HEK293 (cell line): ENCODE results near the gene MFGE8.

ENCODE experiments used
- CTCF ChIA-PET: fragments of 350-600 bp; formaldehyde crosslinking; extraction: SDS; loops from one replicate; lab custom pipeline; 2021; ENCODE audit warnings: antibody characterized with exemption; lab: Yijun Ruan, JAX
- POLR2A ChIA-PET: fragments of 300-600 bp; formaldehyde crosslinking; extraction: SDS; loops from one replicate; lab custom pipeline; 2020; ENCODE audit warnings: antibody characterized with exemption, inconsistent platforms; lab: Yijun Ruan, JAX
- H3K27ac ChIP-seq: fragments of 200-500 bp; sonication (Bioruptor generic); 2 replicates; pipeline ENCODE4 v1.5.1; 2014; ENCODE audit warnings: low read depth, low read length, control low read depth, inconsistent platforms; ENCODE audit errors: extremely low read depth
- H3K36me3 ChIP-seq, 2 experiments: fragments of 200-500 bp in 1 of 2; sonication (Bioruptor generic) in 1 of 2; 1 replicate in 1 of 2; 2 replicates in 1 of 2; pipeline ENCODE4 v1.5.1; 2014 to 2017; ENCODE audit warnings: inconsistent platforms in 2 of 2, low read length in 2 of 2; ENCODE audit not compliant: control insufficient read depth in 2 of 2, insufficient read depth in 1 of 2
- H3K4me1 ChIP-seq: fragments of 200-500 bp; sonication (Bioruptor generic); 2 replicates; pipeline ENCODE4 v1.5.1; 2014; ENCODE audit warnings: mild to moderate bottlenecking, low read length, inconsistent platforms; ENCODE audit not compliant: control insufficient read depth, insufficient read depth
- H3K4me3 ChIP-seq: 2 replicates; pipeline ENCODE4 v1.5.1; 2011; ENCODE audit warnings: low read depth, mild to moderate bottlenecking, control low read depth, low read length, moderate library complexity
- H3K9me3 ChIP-seq: fragments of 200-500 bp; sonication (Bioruptor generic); 2 replicates; pipeline ENCODE4 v1.5.1; 2014; ENCODE audit warnings: low read depth, low read length, inconsistent platforms; ENCODE audit not compliant: control insufficient read depth, insufficient read depth
- OVOL3 ChIP-seq: fragments of 450-650 bp; formaldehyde crosslinking; IDR thresholded peaks from 2 replicates; pipeline ENCODE4 v1.5.1; 2016; ENCODE audit warnings: missing biosample characterization, missing genetic modification characterization
- ZBTB17 ChIP-seq: fragments of 450-650 bp; formaldehyde crosslinking; IDR thresholded peaks from 2 replicates; pipeline ENCODE4 v1.5.1; 2016; ENCODE audit warnings: missing biosample characterization, missing genetic modification characterization
- ZBTB7A ChIP-seq: fragments of 450-650 bp; formaldehyde crosslinking; IDR thresholded peaks from 2 replicates; pipeline ENCODE4 v1.5.1; 2016; ENCODE audit warnings: low read depth, missing biosample characterization, missing genetic modification characterization
- ZFP3 ChIP-seq: fragments of 450-650 bp; formaldehyde crosslinking; IDR thresholded peaks from 2 replicates; pipeline ENCODE4 v1.5.1; 2016; ENCODE audit warnings: low read depth, missing biosample characterization, missing genetic modification characterization
- ZIC2 ChIP-seq: fragments of 450-650 bp; formaldehyde crosslinking; IDR thresholded peaks from 2 replicates; pipeline ENCODE4 v1.5.1; 2016; ENCODE audit warnings: missing biosample characterization, missing genetic modification characterization
- ZNF19 ChIP-seq: fragments of 450-650 bp; formaldehyde crosslinking; IDR thresholded peaks from 2 replicates; pipeline ENCODE4; 2016; ENCODE audit warnings: missing biosample characterization, missing genetic modification characterization, low read depth
- ZNF223 ChIP-seq: fragments of 450-650 bp; formaldehyde crosslinking; IDR thresholded peaks from 2 replicates; pipeline ENCODE4 v1.5.1; 2016; ENCODE audit warnings: missing biosample characterization, missing genetic modification characterization
- ZNF248 ChIP-seq: fragments of 450-650 bp; formaldehyde crosslinking; IDR thresholded peaks from 2 replicates; pipeline ENCODE4 v1.5.1; 2017; ENCODE audit warnings: missing biosample characterization, missing genetic modification characterization
- ZNF311 ChIP-seq: fragments of 450-650 bp; formaldehyde crosslinking; IDR thresholded peaks from 2 replicates; pipeline ENCODE4 v1.5.1; 2017; ENCODE audit warnings: missing biosample characterization, missing genetic modification characterization, borderline replicate concordance
- ZNF335 ChIP-seq: fragments of 450-650 bp; formaldehyde crosslinking; conservative IDR thresholded peaks from 2 replicates; pipeline ENCODE4 v1.5.1; 2016; ENCODE audit warnings: missing biosample characterization, missing genetic modification characterization
- ZNF341 ChIP-seq: fragments of 450-650 bp; formaldehyde crosslinking; IDR thresholded peaks from 2 replicates; pipeline ENCODE4; 2016; ENCODE audit warnings: low read depth, missing biosample characterization, missing genetic modification characterization
- ZNF48 ChIP-seq: fragments of 450-650 bp; formaldehyde crosslinking; IDR thresholded peaks from 2 replicates; pipeline ENCODE4 v1.5.1; 2016; ENCODE audit warnings: missing biosample characterization, missing genetic modification characterization
- ZNF501 ChIP-seq: fragments of 450-650 bp; formaldehyde crosslinking; IDR thresholded peaks from 2 replicates; pipeline ENCODE4 v1.5.1; 2016; ENCODE audit warnings: missing biosample characterization, missing genetic modification characterization
- ZNF558 ChIP-seq: fragments of 450-650 bp; formaldehyde crosslinking; IDR thresholded peaks from 2 replicates; pipeline ENCODE4 v1.5.1; 2016; ENCODE audit warnings: missing biosample characterization, missing genetic modification characterization
- ZNF585B ChIP-seq: fragments of 450-650 bp; formaldehyde crosslinking; IDR thresholded peaks from 2 replicates; pipeline ENCODE4 v1.5.1; 2016; ENCODE audit warnings: missing biosample characterization, missing genetic modification characterization
- ZNF621 ChIP-seq: fragments of 450-650 bp; formaldehyde crosslinking; IDR thresholded peaks from 2 replicates; pipeline ENCODE4 v1.5.1; 2017; ENCODE audit warnings: missing biosample characterization, missing genetic modification characterization
- ZNF626 ChIP-seq: fragments of 450-650 bp; sonication (Bioruptor Pico); formaldehyde crosslinking; IDR thresholded peaks from 2 replicates; pipeline ENCODE4 v1.5.1; 2018; ENCODE audit warnings: missing biosample characterization, missing genetic modification characterization, inconsistent platforms
- TF ChIP-seq, protein P1 (sequence below): fragments of 450-650 bp; formaldehyde crosslinking; optimal IDR thresholded peaks from 2 replicates; pipeline ENCODE3; 2016; ENCODE audit warnings: missing biosample characterization, mild to moderate bottlenecking, missing genetic modification characterization
- TF ChIP-seq, protein P2 (sequence below): fragments of 450-650 bp; formaldehyde crosslinking; IDR thresholded peaks from 2 replicates; pipeline ENCODE4 v1.5.1; 2016; ENCODE audit warnings: missing biosample characterization, missing genetic modification characterization
- TF ChIP-seq, protein P3 (sequence below): fragments of 450-650 bp; formaldehyde crosslinking; IDR thresholded peaks from 2 replicates; pipeline ENCODE4 v1.5.1; 2016; ENCODE audit warnings: missing biosample characterization, missing genetic modification characterization, low read depth
- TF ChIP-seq, protein P4 (sequence below): fragments of 450-650 bp; formaldehyde crosslinking; IDR thresholded peaks from 2 replicates; pipeline ENCODE4 v1.5.1; 2016; ENCODE audit warnings: missing biosample characterization, missing genetic modification characterization, borderline replicate concordance
- TF ChIP-seq, protein P5 (sequence below): fragments of 450-650 bp; formaldehyde crosslinking; IDR thresholded peaks from 2 replicates; pipeline ENCODE4 v1.5.1; 2016; ENCODE audit warnings: missing biosample characterization, missing genetic modification characterization
- TF ChIP-seq, protein P6 (sequence below): fragments of 450-650 bp; formaldehyde crosslinking; IDR thresholded peaks from 2 replicates; pipeline ENCODE4 v1.5.1; 2016; ENCODE audit warnings: missing biosample characterization, missing genetic modification characterization

The MFGE8 gene

DNA sequence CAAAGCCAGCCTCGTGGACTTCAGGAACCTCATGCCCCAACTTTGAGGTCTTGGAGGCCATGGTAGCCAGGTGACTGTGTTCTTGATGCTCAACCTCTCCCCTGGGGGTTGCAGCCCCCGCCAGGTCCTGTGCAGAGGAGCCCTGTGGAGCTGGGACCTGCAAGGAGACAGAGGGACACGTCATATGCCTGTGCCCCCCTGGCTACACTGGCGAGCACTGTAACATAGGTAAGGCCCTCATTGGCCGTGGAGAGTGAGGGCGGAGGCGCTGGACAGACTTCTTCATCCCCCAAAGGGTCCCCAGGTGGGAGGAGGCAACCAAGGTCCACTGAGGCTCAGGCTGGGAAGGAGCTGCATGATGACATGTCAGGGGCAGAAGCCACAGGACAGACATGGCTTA is 53.0 kb downstream of the MFGE8 start:
- no peak for TF ChIP-seq ZFP3 (tag by site-specific recombination)
- no peak for TF ChIP-seq ZNF341 (tag by site-specific recombination)
- TF ChIP-seq ZNF248 (tag by site-specific recombination): no peak
- TF ChIP-seq, protein P1, sequence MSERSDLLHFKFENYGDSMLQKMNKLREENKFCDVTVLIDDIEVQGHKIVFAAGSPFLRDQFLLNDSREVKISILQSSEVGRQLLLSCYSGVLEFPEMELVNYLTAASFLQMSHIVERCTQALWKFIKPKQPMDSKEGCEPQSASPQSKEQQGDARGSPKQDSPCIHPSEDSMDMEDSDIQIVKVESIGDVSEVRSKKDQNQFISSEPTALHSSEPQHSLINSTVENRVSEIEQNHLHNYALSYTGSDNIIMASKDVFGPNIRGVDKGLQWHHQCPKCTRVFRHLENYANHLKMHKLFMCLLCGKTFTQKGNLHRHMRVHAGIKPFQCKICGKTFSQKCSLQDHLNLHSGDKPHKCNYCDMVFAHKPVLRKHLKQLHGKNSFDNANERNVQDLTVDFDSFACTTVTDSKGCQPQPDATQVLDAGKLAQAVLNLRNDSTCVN (tag by site-specific recombination): no peak
- TF ChIP-seq ZNF223: no peak
- no peak for TF ChIP-seq ZNF501
- TF ChIP-seq, protein P2, sequence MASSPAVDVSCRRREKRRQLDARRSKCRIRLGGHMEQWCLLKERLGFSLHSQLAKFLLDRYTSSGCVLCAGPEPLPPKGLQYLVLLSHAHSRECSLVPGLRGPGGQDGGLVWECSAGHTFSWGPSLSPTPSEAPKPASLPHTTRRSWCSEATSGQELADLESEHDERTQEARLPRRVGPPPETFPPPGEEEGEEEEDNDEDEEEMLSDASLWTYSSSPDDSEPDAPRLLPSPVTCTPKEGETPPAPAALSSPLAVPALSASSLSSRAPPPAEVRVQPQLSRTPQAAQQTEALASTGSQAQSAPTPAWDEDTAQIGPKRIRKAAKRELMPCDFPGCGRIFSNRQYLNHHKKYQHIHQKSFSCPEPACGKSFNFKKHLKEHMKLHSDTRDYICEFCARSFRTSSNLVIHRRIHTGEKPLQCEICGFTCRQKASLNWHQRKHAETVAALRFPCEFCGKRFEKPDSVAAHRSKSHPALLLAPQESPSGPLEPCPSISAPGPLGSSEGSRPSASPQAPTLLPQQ (tag by site-specific recombination): no peak
- TF ChIP-seq ZBTB17 (tag by site-specific recombination): no peak
- TF ChIP-seq ZIC2: no peak
- no peaks in the 10 kb centered on the region for H3K9me3 ChIP-seq
- H3K36me3 ChIP-seq: no peaks in the 10 kb centered on the region
- POLR2A ChIA-PET: no interaction called here
- no peaks in the 10 kb centered on the region for H3K4me1 ChIP-seq
- CTCF ChIA-PET: interaction anchor here (0.9 to 3.7 kb wide), 3 partner anchors 18 to 318 kb away, joined by 3 to 30 read pairs (median 3); no protein-coding TSS in a partner anchor
- no peak overlapping the region for H3K27ac ChIP-seq
- no peak overlapping the region for H3K4me3 ChIP-seq

DNA sequence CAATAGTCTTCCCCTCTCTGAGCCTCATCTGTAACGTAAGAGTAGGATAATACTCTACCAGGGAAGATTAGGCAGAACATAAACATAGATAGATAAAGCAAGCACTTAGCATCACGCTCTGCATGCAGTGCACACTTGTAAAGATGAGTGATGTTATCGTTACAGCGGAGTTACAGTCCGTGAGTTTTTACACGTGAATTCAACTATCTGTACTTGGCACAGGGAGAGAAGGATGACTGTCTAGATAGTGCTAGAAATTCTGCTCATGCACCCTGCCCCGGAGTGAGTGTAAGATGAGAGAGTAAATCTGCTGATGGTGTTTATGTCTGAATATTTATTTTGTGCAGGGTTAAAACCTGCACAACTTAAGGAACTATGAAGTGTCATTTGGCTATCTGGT is 53.6 kb downstream of the MFGE8 start:
- TF ChIP-seq ZNF335 (tag by site-specific recombination) (no peak), ZBTB7A (tag by site-specific recombination) (no peak), OVOL3 (tag by site-specific recombination) (no peak), ZNF311 (tag by site-specific recombination) (no peak), ZNF19 (tag by site-specific recombination) (no peak), ZNF558 (tag by site-specific recombination) (no peak), ZNF48 (no peak), ZNF585B (tag by site-specific recombination) (no peak), ZNF626 (tag by site-specific recombination) (no peak), ZNF621 (no peak)
- TF ChIP-seq, protein P3, sequence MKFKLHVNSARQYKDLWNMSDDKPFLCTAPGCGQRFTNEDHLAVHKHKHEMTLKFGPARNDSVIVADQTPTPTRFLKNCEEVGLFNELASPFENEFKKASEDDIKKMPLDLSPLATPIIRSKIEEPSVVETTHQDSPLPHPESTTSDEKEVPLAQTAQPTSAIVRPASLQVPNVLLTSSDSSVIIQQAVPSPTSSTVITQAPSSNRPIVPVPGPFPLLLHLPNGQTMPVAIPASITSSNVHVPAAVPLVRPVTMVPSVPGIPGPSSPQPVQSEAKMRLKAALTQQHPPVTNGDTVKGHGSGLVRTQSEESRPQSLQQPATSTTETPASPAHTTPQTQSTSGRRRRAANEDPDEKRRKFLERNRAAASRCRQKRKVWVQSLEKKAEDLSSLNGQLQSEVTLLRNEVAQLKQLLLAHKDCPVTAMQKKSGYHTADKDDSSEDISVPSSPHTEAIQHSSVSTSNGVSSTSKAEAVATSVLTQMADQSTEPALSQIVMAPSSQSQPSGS (tag by site-specific recombination): no peak
- TF ChIP-seq, protein P4, sequence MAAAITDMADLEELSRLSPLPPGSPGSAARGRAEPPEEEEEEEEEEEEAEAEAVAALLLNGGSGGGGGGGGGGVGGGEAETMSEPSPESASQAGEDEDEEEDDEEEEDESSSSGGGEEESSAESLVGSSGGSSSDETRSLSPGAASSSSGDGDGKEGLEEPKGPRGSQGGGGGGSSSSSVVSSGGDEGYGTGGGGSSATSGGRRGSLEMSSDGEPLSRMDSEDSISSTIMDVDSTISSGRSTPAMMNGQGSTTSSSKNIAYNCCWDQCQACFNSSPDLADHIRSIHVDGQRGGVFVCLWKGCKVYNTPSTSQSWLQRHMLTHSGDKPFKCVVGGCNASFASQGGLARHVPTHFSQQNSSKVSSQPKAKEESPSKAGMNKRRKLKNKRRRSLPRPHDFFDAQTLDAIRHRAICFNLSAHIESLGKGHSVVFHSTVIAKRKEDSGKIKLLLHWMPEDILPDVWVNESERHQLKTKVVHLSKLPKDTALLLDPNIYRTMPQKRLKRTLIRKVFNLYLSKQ (tag by site-specific recombination): no peak
- TF ChIP-seq, protein P5, sequence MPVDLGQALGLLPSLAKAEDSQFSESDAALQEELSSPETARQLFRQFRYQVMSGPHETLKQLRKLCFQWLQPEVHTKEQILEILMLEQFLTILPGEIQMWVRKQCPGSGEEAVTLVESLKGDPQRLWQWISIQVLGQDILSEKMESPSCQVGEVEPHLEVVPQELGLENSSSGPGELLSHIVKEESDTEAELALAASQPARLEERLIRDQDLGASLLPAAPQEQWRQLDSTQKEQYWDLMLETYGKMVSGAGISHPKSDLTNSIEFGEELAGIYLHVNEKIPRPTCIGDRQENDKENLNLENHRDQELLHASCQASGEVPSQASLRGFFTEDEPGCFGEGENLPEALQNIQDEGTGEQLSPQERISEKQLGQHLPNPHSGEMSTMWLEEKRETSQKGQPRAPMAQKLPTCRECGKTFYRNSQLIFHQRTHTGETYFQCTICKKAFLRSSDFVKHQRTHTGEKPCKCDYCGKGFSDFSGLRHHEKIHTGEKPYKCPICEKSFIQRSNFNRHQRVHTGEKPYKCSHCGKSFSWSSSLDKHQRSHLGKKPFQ (tag by site-specific recombination): no peak
- TF ChIP-seq, protein P6, sequence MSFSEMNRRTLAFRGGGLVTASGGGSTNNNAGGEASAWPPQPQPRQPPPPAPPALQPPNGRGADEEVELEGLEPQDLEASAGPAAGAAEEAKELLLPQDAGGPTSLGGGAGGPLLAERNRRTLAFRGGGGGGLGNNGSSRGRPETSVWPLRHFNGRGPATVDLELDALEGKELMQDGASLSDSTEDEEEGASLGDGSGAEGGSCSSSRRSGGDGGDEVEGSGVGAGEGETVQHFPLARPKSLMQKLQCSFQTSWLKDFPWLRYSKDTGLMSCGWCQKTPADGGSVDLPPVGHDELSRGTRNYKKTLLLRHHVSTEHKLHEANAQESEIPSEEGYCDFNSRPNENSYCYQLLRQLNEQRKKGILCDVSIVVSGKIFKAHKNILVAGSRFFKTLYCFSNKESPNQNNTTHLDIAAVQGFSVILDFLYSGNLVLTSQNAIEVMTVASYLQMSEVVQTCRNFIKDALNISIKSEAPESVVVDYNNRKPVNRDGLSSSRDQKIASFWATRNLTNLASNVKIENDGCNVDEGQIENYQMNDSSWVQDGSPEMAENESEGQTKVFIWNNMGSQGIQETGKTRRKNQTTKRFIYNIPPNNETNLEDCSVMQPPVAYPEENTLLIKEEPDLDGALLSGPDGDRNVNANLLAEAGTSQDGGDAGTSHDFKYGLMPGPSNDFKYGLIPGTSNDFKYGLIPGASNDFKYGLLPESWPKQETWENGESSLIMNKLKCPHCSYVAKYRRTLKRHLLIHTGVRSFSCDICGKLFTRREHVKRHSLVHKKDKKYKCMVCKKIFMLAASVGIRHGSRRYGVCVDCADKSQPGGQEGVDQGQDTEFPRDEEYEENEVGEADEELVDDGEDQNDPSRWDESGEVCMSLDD (tag by site-specific recombination): no peak
- Histone ChIP-seq H3K9me3 (no peaks in the 10 kb centered on the region), H3K27ac (no peak overlapping the region), H3K36me3 (no peaks in the 10 kb centered on the region), H3K4me3 (no peak overlapping the region), H3K4me1 (no peaks in the 10 kb centered on the region)
- CTCF ChIA-PET: interaction anchor here (0.9 to 1.7 kb wide), 2 partner anchors 203 to 318 kb away, joined by 3 read pairs; no protein-coding TSS in a partner anchor
- POLR2A ChIA-PET: no interaction called here
